Right cardiac atrium (tissue), 5 donors: ENCODE data around the gene HSD17B11. TPM values are rescaled to one million over a fixed set of nuclear protein-coding genes. Genes with fewer than 3 reads are reported as not detected.
"Not testable (repeated sequence)": the region's sequence is repeated elsewhere in the genome, so short reads cannot be mapped to it uniquely, and the experiment has no call there.

Experiments
- ATAC-seq, 2 donors: fragments of 200-7000 bp; cut with Tn5 transposase; one replicate each; pipeline versions ENCODE4 v1.8.0 to v1.9.1; 2020; ENCODE audit warnings: moderate library complexity in 2 of 2, mild to moderate bottlenecking in 1 of 2
- DNase-seq, 3 donors: peaks; one replicate each; pipeline ENCODE4 v3.0.0-alpha.2; 2020
- H3K27ac ChIP-seq: one replicate; pipeline ENCODE4 v1.5.1; 2013; ENCODE audit warnings: mild to moderate bottlenecking, low read length, control low read depth, moderate library complexity
- H3K27me3 ChIP-seq: one replicate; pipeline ENCODE4 v1.6.1; 2013; ENCODE audit not compliant: control insufficient read depth, insufficient read depth
- H3K4me1 ChIP-seq: one replicate; pipeline ENCODE4 v1.6.1; 2013; ENCODE audit warnings: low read length; ENCODE audit not compliant: control insufficient read depth, insufficient read depth
- H3K4me3 ChIP-seq: one replicate; pipeline ENCODE4 v1.5.1; 2013; ENCODE audit warnings: low read length, control low read depth
- H3K9me3 ChIP-seq: one replicate; pipeline ENCODE4 v1.6.1; 2013; ENCODE audit warnings: low read length; ENCODE audit not compliant: control insufficient read depth
- WGBS: extraction: QIAGEN DNeasy Blood & Tissue Kit; methylation state at CpG from one replicate; pipeline ENCODE4 v1.1.7; 2013; 5-methylcytosine and 5-hydroxymethylcytosine counted together
- intact Hi-C, 4 donors: fragments of 100-400 bp; cut with DNase I; formaldehyde crosslinking; loops; one replicate each; pipeline versions ENCODE4 v1.11.0 to v1.14.0; 2022 to 2023
- polyA plus RNA-seq: library from polyadenylated mRNA; stranded (reverse); fragments of 200-250 nt; gene quantifications from one replicate; pipeline ENCODE4 v1.2.3, GENCODE V29; 2013
- total RNA-seq, 4 donors: library from RNA; stranded (reverse); fragmentation: NEBNext Ultra II Directional; extraction: Animal tissue kit (Norgen Biotek cat#: 25700); gene quantifications; one replicate each; pipeline ENCODE4 v1.2.1, GENCODE V29; 2021
- donor health status: healthy with polysubstance abuse.
- donor health status: DM: no; HTN: yes; CAD: no.
- donor health status: DM: no; HTN: no; CAD: no.
- donor health status: DM: no; HTN: yes; CAD: no; lungs with severe emphysema.
- donor health status: DM: yes; HTN: yes; CAD: no.

HSD17B11 gene
- total and polyA plus RNA-seq, 5 donors, result 16.4 to 30.0 (median 19.2) TPM

DNA sequence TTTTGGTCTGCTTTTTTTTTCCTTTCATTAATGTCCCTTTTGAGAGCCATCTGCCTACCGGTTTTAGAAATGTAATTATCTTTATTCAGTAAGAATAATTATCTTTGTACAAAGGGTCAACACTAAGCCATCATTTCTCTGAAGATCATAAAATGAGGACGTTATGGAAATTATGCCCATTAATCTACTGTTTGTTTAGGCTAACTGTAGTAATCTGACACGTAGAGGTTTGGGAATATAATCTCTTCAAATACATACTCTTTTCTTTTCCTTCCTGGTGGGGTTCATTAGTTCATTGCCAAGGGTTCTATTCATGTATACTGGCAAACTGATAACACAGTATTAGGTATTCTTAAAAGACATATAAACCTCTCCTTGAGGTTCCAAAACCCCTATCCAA, 64.5 kb downstream of the HSD17B11 start:
- Histone ChIP-seq H3K27ac (no peak overlapping the region), H3K4me1 (no peaks in the 10 kb centered on the region), H3K9me3 (no peaks in the 10 kb centered on the region), H3K27me3 (no peaks in the 10 kb centered on the region), H3K4me3 (no peak overlapping the region)
- intact Hi-C loops, result no loop called here
- DNase-seq, result no peak
- no peak for ATAC-seq
- WGBS, result 64% methylated on average over 3 of the region's 3 CpGs

DNA sequence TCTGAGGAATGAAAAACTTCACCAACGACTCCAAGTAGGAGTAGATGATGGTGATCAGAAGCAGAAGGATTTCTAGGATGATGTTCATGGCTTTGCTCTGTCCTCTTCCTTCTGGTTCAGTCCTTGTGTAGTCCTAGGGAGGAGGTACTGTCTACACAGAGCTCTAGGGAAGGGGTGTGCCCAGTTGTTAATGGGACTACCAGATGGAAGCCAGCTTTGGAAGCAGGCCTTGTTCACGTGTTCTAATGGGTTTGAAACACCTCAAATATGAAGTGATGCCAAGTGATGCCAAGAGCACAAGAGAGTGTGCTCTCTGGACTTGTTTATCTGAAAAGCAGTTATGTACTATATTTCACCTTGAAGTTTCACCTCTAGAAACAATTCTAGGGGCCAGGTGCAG, 68.2 kb downstream of the HSD17B11 start, which contains the start of gene HSD17B13:
HSD17B13 (minus strand) TSS at position 129 of the 400 bp plus-strand sequence; CDS start at position 88, 41 bp downstream.
- intact Hi-C loops, result no loop called here
- 69% methylated on average over 2 of the region's 2 CpGs for WGBS
- DNase-seq, result no peak
- no peaks in the 10 kb centered on the region for H3K27me3 ChIP-seq
- ATAC-seq, result no peak
- no peaks in the 10 kb centered on the region for H3K9me3 ChIP-seq
- no peak within 1 kb of the TSS for H3K27ac ChIP-seq
- H3K4me1 ChIP-seq, result no peaks in the 10 kb centered on the region
- H3K4me3 ChIP-seq, result no peak within 1 kb of the TSS

DNA sequence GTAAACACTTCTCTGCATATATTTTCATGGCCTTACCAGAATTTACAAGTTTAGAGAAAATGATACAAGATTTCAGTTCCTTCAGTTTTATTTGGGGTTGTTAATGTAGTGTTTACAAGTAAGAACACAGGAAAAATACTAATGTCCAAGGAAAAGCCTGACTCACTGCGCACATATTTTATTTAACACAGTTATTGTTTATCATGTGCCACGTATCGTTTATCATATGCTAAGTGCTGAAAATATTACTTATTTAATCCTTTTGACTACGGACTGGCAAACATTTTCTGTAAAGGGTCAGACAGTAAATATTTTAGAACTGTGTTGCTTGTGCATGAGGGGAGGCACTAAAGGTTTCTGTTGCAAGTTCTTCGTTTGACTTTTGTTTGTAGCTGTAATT, 69.1 kb downstream of the HSD17B11 start:
- ATAC-seq, result no peak
- H3K27me3 ChIP-seq, result no peaks in the 10 kb centered on the region
- H3K4me3 ChIP-seq, result no peak overlapping the region
- no peaks in the 10 kb centered on the region for H3K9me3 ChIP-seq
- H3K27ac ChIP-seq, result no peak overlapping the region
- intact Hi-C loops, result no loop called here
- 70% methylated on average over 5 of the region's 5 CpGs for WGBS
- H3K4me1 ChIP-seq, result no peaks in the 10 kb centered on the region
- DNase-seq, result no peak

DNA sequence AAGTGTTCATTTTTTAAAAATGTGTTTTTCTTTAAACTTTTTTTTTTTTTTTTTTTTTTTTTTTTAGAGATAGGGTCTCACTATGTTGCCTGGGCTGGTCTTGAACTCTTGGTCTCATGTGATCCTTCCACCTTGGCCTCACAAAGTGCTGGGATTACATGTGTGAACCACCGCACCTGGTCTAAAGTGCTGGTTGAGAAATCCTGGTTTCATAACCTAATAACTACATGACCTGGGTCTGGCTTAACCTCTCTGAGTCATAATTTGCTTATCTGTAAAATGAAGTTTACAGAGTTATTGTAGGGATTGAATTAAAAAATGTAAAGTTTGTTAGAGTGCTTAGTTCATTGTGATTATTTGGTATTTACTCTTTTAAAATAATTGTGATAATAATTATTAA, 73.5 kb downstream of the HSD17B11 start:
- DNase-seq (no peak), ATAC-seq (no peak)
- no peaks in the 10 kb centered on the region for H3K4me1 ChIP-seq
- H3K9me3 ChIP-seq, result no peaks in the 10 kb centered on the region
- intact Hi-C loops, result no loop called here
- H3K27ac ChIP-seq, result no peak overlapping the region
- 96% methylated on average over 1 of the region's 1 CpG for WGBS
- no peak overlapping the region for H3K4me3 ChIP-seq
- H3K27me3 ChIP-seq, result no peaks in the 10 kb centered on the region

DNA sequence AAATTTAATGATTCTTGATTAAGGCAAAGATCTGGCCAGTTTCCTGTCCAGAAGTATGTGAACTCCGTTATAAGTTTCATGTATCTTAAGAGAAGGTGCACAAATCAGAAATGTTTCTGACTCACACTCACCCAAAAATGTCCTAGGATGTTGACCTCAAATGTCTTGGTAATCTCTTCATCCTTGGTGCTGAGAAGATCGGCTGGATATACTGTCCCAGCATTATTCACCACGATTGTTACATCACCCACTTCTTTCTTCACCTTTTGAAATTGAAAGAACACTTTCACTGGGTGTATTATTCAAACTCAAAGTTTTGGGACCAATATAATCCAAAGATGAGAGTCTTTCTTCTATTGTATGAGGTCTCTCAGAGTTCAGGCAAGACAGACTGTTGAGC, 74.0 kb downstream of the HSD17B11 start:
- H3K4me1 ChIP-seq, result no peaks in the 10 kb centered on the region
- WGBS, result 84% methylated on average over 3 of the region's 3 CpGs
- no peak overlapping the region for H3K27ac ChIP-seq
- DNase-seq, result no peak
- H3K27me3 ChIP-seq, result no peaks in the 10 kb centered on the region
- no peaks in the 10 kb centered on the region for H3K9me3 ChIP-seq
- intact Hi-C loops, result no loop called here
- ATAC-seq, result no peak
- no peak overlapping the region for H3K4me3 ChIP-seq

DNA sequence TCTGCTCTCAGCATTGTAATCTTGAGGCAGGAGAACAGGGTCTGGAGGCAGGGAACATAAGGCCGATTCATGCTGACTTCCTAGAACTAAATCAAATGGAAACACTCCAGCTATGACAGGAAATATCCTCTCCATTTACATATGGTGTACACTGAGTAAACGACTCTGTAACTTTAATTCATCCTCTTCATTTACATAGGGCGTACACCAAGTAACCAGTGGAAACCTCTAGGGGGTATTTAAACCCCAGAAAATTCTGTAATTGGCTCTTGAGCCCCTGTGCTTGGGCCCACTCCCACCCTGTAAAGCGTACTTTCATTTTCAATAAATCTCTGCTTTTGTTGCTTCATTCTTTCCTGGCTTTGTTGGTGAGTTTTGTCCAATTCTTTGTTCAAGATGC, 76.0 kb downstream of the HSD17B11 start:
- H3K27me3 ChIP-seq, H3K9me3 ChIP-seq, DNase-seq, intact Hi-C loops, ATAC-seq, H3K4me1 ChIP-seq, H3K4me3 ChIP-seq, H3K27ac ChIP-seq: not testable (repeated sequence)
- WGBS, result 41% methylated on average over 4 of the region's 4 CpGs

DNA sequence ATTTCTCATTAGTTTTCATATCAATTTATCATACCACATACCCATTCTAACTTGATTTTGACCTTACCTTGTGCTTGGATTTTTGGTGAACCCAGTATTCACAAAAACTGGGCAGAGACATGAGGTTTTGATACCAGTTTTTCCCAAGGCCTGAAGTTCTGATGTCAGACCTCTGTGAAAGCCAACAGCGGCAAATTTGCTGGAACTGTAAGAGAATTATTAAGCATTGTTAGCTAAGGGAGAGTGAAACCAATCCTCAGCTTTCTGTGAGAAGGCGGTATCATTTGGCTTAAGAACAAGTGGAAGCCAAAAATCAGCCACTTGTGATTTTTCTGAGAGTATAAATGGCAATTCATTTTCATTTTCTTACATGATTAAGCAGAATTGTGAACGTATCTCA, 77.2 kb downstream of the HSD17B11 start:
- Histone ChIP-seq H3K9me3 (no peaks in the 10 kb centered on the region), H3K27me3 (no peaks in the 10 kb centered on the region), H3K4me3 (no peak overlapping the region), H3K4me1 (no peaks in the 10 kb centered on the region), H3K27ac (peak overlapping the region; percentile 23)
- intact Hi-C loops, result no loop called here
- 58% methylated on average over 3 of the region's 3 CpGs for WGBS
- DNase-seq, result no peak
- ATAC-seq, result peak in 1 of 2 donors; percentile 77

DNA sequence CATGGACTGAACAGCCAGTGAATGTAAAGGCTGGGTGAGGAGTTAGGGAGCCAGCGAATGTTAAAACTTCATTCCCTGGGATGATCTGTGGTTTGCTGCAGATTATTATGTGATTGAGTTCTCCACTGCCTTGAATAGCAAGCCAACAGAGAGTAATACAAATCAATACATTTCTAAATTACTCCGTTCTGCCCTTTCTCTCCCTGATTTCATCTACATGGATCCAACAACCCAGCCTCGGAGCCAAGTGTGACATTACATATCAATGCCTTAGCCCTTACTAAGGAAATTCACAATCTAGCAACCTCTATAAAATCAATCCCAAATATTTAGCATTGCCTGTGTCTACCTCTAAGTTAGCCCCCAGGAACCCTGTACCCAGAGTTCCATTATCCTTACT, 79.3 kb downstream of the HSD17B11 start:
- ATAC-seq (no peak), DNase-seq (no peak)
- Histone ChIP-seq H3K27me3 (no peaks in the 10 kb centered on the region), H3K27ac (no peak overlapping the region), H3K4me3 (no peak overlapping the region), H3K9me3 (no peaks in the 10 kb centered on the region), H3K4me1 (no peaks in the 10 kb centered on the region)
- WGBS, result 95% methylated on average over 3 of the region's 3 CpGs
- intact Hi-C loops, result no loop called here

DNA sequence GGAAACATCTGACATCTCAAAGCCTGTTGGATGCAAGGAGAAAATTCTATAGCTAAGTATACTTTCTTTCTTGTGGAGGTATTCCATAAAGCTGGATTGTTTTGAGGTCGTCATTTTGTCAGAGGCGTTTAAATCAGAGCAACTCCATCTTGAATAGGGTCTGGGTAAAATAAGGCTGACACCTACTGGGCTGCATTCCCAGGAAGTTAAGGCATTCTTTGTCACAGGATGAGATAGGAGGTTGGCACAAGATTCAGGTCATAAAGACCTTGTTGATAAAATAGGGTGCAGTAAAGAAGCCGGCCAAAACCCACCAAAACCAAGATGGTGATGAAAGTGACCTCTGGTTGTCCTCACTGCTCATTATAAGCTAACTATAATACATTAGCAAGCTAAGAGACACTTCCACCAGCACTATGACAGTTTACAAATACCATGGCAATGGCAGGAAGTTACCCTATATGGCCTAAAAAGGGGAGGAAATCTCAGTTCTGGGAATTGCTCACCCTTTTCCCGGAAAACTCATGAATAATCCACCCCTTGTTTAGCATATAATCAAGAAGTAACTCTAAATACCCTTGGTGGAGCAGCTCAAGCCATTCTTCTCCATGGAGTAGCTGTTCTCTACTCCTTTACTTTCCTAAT, 80.2 kb downstream of the HSD17B11 start:
- Histone ChIP-seq H3K4me1 (no peaks in the 10 kb centered on the region), H3K4me3 (no peak overlapping the region), H3K27me3 (no peaks in the 10 kb centered on the region), H3K27ac (no peak overlapping the region), H3K9me3 (no peaks in the 10 kb centered on the region)
- no peak for DNase-seq
- intact Hi-C loops, result no loop called here
- no peak for ATAC-seq
- WGBS, result 64% methylated on average over 4 of the region's 4 CpGs

DNA sequence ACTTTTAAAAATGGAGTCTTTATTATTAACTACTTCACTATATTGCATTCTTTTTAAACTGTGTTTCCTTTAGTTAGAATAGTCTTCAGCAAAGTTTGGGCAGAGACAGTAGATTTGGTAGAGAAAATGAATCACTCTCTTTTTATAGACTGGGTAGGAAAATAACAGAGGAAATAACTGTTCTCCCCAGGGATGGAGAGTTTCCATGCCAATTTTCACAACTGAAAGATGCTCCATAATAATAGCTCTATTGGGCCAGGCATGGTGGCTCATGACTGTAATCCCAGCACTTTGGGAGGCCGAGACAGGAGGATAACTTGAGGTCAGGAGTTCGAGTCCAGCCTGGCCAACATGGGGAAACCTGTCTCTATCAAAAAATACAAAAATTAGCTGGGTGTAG, 81.4 kb downstream of the HSD17B11 start:
- WGBS, result 65% methylated on average over 2 of the region's 2 CpGs
- ATAC-seq (peak; percentile 56 to 72), DNase-seq (no peak)
- H3K4me1 ChIP-seq, result no peaks in the 10 kb centered on the region
- no peaks in the 10 kb centered on the region for H3K9me3 ChIP-seq
- no peak overlapping the region for H3K27ac ChIP-seq
- intact Hi-C loops, result no loop called here
- no peaks in the 10 kb centered on the region for H3K27me3 ChIP-seq
- no peak overlapping the region for H3K4me3 ChIP-seq

DNA sequence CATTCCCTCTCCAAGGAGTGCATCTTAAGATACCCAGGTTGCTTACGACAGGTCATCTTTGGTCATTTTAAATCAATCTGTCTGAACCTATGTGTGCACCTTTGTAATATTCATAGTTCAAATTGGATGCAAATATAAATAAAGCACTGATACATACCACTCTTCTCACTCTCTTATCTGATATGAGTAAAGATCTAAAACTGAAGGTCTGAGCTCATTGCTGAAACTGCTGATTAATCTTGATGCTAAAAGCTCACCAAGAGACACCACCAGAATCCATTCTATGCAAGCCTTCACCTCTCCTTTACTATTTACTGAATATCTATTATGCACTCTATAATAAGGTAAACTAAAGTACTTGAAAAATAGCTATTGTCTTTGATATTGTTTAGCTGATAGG, 84.9 kb downstream of the HSD17B11 start:
- intact Hi-C loops, result no loop called here
- Histone ChIP-seq H3K4me3 (no peak overlapping the region), H3K27me3 (no peaks in the 10 kb centered on the region), H3K4me1 (no peaks in the 10 kb centered on the region), H3K27ac (no peak overlapping the region), H3K9me3 (no peaks in the 10 kb centered on the region)
- 97% methylated on average over 1 of the region's 1 CpG for WGBS
- DNase-seq, result no peak
- ATAC-seq, result no peak

DNA sequence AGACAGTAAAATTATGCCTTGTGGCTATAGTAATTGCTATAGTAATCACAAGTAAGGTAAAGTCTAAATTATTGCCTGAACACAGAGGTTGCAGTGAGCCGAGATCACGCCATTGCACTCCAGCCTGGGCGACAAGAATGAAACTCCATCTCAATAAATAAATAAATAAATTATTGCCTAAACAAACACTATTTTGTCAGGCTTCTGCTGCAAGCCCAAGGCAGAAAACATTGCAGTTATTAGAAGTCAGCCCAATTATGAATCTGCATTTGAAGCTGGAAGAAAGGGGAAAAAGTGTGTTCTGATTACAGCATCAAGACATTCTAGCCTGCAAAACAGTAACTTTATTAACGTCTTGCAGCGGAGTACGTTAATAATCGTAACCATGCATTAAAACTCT, 85.4 kb downstream of the HSD17B11 start:
- ATAC-seq, result no peak
- 94% methylated on average over 7 of the region's 7 CpGs for WGBS

More for the DNA sequence above, 85.4 kb downstream of the HSD17B11 start:
- no peak overlapping the region for H3K27ac ChIP-seq
- DNase-seq, result no peak
- H3K4me1 ChIP-seq, result no peaks in the 10 kb centered on the region
- intact Hi-C loops, result no loop called here
- no peaks in the 10 kb centered on the region for H3K9me3 ChIP-seq
- no peak overlapping the region for H3K4me3 ChIP-seq
- H3K27me3 ChIP-seq, result no peaks in the 10 kb centered on the region
